Fibroblast of lung (primary cell): ENCODE results near the gene SMG6. TPM values are rescaled to one million over a fixed set of nuclear protein-coding genes. Genes with fewer than 3 reads are reported as not detected.

Experiments
- DNase-seq, 2 donors: peaks; one replicate each; pipeline versions ENCODE4 v3.0.0 to v3.0.0-alpha.2; 2010; ENCODE audit warnings: low read depth in 2 of 2
- H2AFZ ChIP-seq: 2 replicates; pipeline ENCODE4 v1.5.1; 2012; ENCODE audit warnings: low read length, control low read depth, inconsistent platforms
- H3K27ac ChIP-seq: 2 replicates; pipeline ENCODE4 v1.5.1; 2011; ENCODE audit warnings: low read length, control low read depth; ENCODE audit not compliant: insufficient read depth
- H3K27me3 ChIP-seq: 2 replicates; pipeline ENCODE4 v1.5.1; 2011; ENCODE audit warnings: mild to moderate bottlenecking, low read length; ENCODE audit not compliant: control insufficient read depth, insufficient read depth
- H3K36me3 ChIP-seq: 2 replicates; pipeline ENCODE4 v1.5.1; 2011; ENCODE audit warnings: low read length; ENCODE audit not compliant: control insufficient read depth, insufficient read depth
- H3K4me1 ChIP-seq: 2 replicates; pipeline ENCODE4 v1.5.1; 2011; ENCODE audit warnings: low read length; ENCODE audit not compliant: control insufficient read depth, insufficient read depth; ENCODE audit errors: extremely low read depth
- H3K4me2 ChIP-seq: 2 replicates; pipeline ENCODE4 v1.5.1; 2011; ENCODE audit warnings: low read length, control low read depth; ENCODE audit not compliant: insufficient read depth; ENCODE audit errors: extremely low read depth
- H3K4me3 ChIP-seq, 4 experiments: fragments of 200-600 bp in 1 of 4; sonication (generic) in 1 of 4; replicated peaks in 1 of 4; 2 replicates each; pipeline ENCODE4 v1.5.1; 2011 to 2016; ENCODE audit warnings: low read length in 4 of 4, low read depth in 3 of 4, mild to moderate bottlenecking in 3 of 4, control low read depth in 2 of 4, inconsistent platforms in 1 of 4, mixed read lengths in 1 of 4; ENCODE audit not compliant: insufficient read depth in 1 of 4; ENCODE audit errors: control extremely low read depth in 1 of 4
- H3K79me2 ChIP-seq: 2 replicates; pipeline ENCODE4 v1.5.1; 2012; ENCODE audit warnings: mild to moderate bottlenecking, low read length, inconsistent platforms; ENCODE audit not compliant: control insufficient read depth, insufficient read depth
- H3K9ac ChIP-seq: 2 replicates; pipeline ENCODE4 v1.5.1; 2011; ENCODE audit warnings: mild to moderate bottlenecking, low read length, control low read depth; ENCODE audit not compliant: insufficient read depth
- H3K9me3 ChIP-seq: 2 replicates; pipeline ENCODE4 v1.5.1; 2012; ENCODE audit warnings: low read depth, low read length; ENCODE audit not compliant: control insufficient read depth, insufficient read depth
- H4K20me1 ChIP-seq: 2 replicates; pipeline ENCODE4 v1.5.1; 2011; ENCODE audit warnings: low read length; ENCODE audit not compliant: control insufficient read depth, insufficient read depth; ENCODE audit errors: extremely low read depth
- EZH2 ChIP-seq: IDR thresholded peaks from 2 replicates; pipeline ENCODE4 v1.5.1; 2012; ENCODE audit warnings: low read length, control low read depth, mild to moderate bottlenecking; ENCODE audit errors: missing control alignments
- polyA plus RNA-seq, 2 donors: library from polyadenylated mRNA; depleted of rRNA in 1 of 2; stranded (reverse) in 1 of 2; unstranded in 1 of 2; fragments of >200 nt; gene quantifications; 2 replicates each; pipeline ENCODE4 v1.2.1, GENCODE V29; 2011 to 2012; ENCODE audit warnings: missing spikeins in 1 of 2
- total RNA-seq: library from RNA; depleted of rRNA; stranded (reverse); fragments of >200 nt; gene quantifications from 2 replicates; pipeline ENCODE4 v1.2.1, GENCODE V29; 2014
- TF ChIP-seq, protein P1 (sequence below), 2 donors: IDR thresholded peaks in 1 of 2; conservative IDR thresholded peaks in 1 of 2; 1 replicate in 1 of 2; 2 replicates in 1 of 2; pipeline ENCODE4 v1.5.1; 2011 to 2012; ENCODE audit warnings: low read length in 2 of 2, control low read depth in 1 of 2, inconsistent platforms in 1 of 2, low read depth in 1 of 2, mild to moderate bottlenecking in 1 of 2

Gene SMG6
- total and polyA plus RNA-seq, 2 donors (not counting 1 experiment from before 2014, with no cell fraction given) = 14.7 to 29.9 TPM

DNA sequence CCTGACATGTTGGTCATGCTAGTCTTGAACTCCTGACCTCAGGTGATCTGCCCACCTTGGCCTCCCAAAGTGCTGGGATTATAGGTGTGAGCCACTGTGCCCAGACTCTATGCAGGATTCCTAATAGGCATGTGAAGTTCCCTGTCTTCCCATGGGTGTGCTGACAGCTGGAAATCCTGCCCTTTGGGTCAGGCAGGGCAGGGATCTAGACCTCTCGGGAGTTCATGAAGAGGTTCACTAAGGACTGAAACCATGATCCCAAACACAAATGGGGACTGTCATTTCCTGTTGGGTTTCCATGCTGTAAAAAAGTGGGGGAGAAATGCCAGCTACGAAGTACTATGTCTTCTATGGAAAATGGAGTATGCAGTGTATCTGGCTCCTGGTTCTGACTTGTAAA lies 196.5 kb downstream of the SMG6 start:
- H3K9ac ChIP-seq = no peak overlapping the region
- H3K27me3 ChIP-seq = no peaks in the 10 kb centered on the region
- H3K27ac ChIP-seq = no peak overlapping the region
- H3K4me2 ChIP-seq = no peak overlapping the region
- TF ChIP-seq, protein P1, sequence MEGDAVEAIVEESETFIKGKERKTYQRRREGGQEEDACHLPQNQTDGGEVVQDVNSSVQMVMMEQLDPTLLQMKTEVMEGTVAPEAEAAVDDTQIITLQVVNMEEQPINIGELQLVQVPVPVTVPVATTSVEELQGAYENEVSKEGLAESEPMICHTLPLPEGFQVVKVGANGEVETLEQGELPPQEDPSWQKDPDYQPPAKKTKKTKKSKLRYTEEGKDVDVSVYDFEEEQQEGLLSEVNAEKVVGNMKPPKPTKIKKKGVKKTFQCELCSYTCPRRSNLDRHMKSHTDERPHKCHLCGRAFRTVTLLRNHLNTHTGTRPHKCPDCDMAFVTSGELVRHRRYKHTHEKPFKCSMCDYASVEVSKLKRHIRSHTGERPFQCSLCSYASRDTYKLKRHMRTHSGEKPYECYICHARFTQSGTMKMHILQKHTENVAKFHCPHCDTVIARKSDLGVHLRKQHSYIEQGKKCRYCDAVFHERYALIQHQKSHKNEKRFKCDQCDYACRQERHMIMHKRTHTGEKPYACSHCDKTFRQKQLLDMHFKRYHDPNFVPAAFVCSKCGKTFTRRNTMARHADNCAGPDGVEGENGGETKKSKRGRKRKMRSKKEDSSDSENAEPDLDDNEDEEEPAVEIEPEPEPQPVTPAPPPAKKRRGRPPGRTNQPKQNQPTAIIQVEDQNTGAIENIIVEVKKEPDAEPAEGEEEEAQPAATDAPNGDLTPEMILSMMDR (conservative IDR thresholded peaks at IDR 0.05 in 1 of 2, IDR thresholded peaks at IDR 0.05 in 1 of 2; ENCODE audit: low read depth in 1 of 2, low read length in 2 of 2) = no peak
- TF ChIP-seq EZH2 = no peak
- no peak overlapping the region for H3K4me3 ChIP-seq
- H4K20me1 ChIP-seq = no peaks in the 10 kb centered on the region
- H3K36me3 ChIP-seq = no peaks in the 10 kb centered on the region
- no peaks in the 10 kb centered on the region for H3K79me2 ChIP-seq
- no peak overlapping the region for H2AFZ ChIP-seq
- no peak for DNase-seq
- peaks cover 6% of the 10 kb centered on the region for H3K4me1 ChIP-seq
- no peaks in the 10 kb centered on the region for H3K9me3 ChIP-seq

GRCh38 chr17:2106308-2106955 lies 197.2 kb downstream of the SMG6 start:
- Histone ChIP-seq H3K27me3 (no peaks in the 10 kb centered on the region), H3K9ac (no peak overlapping the region), H3K9me3 (no peaks in the 10 kb centered on the region), H3K4me1 (peaks cover 6% of the 10 kb centered on the region), H4K20me1 (no peaks in the 10 kb centered on the region), H3K27ac (no peak overlapping the region), H3K4me2 (no peak overlapping the region), H3K36me3 (no peaks in the 10 kb centered on the region), H3K79me2 (no peaks in the 10 kb centered on the region), H2AFZ (no peak overlapping the region), H3K4me3 (no peak overlapping the region)
- DNase-seq = no peak
- no peak for TF ChIP-seq EZH2
- TF ChIP-seq, protein P1 (conservative IDR thresholded peaks at IDR 0.05 in 1 of 2, IDR thresholded peaks at IDR 0.05 in 1 of 2; ENCODE audit: low read depth in 1 of 2, low read length in 2 of 2) = no peak

- no peak overlapping the region for H3K4me3 ChIP-seq
- H3K4me2 ChIP-seq = no peak overlapping the region
- no peaks in the 10 kb centered on the region for H3K36me3 ChIP-seq
- no peaks in the 10 kb centered on the region for H3K27me3 ChIP-seq
- no peak overlapping the region for H3K9ac ChIP-seq
- no peaks in the 10 kb centered on the region for H3K9me3 ChIP-seq
- H4K20me1 ChIP-seq = no peaks in the 10 kb centered on the region
- TF ChIP-seq, protein P1 (conservative IDR thresholded peaks at IDR 0.05 in 1 of 2, IDR thresholded peaks at IDR 0.05 in 1 of 2; ENCODE audit: low read depth in 1 of 2, low read length in 2 of 2) = no peak
- TF ChIP-seq EZH2 = no peak
- DNase-seq = no peak
- H3K79me2 ChIP-seq = no peaks in the 10 kb centered on the region
- H3K4me1 ChIP-seq = peaks cover 6% of the 10 kb centered on the region
- no peak overlapping the region for H3K27ac ChIP-seq
- H2AFZ ChIP-seq = no peak overlapping the region
These were observed 197.9 kb downstream of the SMG6 start for GRCh38 chr17:2105663-2106062.
